Epithelial cell of esophagus (primary cell): Measurements from ENCODE around the gene RSRC1.
A peak's percentile ranks its signal among the peaks of the same experiment; 100 is the strongest.

Source experiments
- DNase-seq: peaks from one replicate; pipeline ENCODE4 v3.0.0; 2010; ENCODE audit warnings: low read depth
- H3K4me3 ChIP-seq: 2 replicates; pipeline ENCODE4 v1.5.1; 2011; ENCODE audit warnings: mild to moderate bottlenecking, low read length, control low read depth
- CTCF ChIP-seq: IDR thresholded peaks from 2 replicates; pipeline ENCODE4 v1.5.1; 2011; ENCODE audit warnings: low read depth, mild to moderate bottlenecking, low read length, control low read depth, inconsistent platforms; ENCODE audit not compliant: insufficient read depth; ENCODE audit errors: missing control alignments

The RSRC1 gene

GRCh38 chr3:158165141-158165655 is 55.3 kb downstream of the RSRC1 start:
- no peak for TF ChIP-seq CTCF
- H3K4me3 ChIP-seq, result no peak overlapping the region
- DNase-seq, result no peak

DNA sequence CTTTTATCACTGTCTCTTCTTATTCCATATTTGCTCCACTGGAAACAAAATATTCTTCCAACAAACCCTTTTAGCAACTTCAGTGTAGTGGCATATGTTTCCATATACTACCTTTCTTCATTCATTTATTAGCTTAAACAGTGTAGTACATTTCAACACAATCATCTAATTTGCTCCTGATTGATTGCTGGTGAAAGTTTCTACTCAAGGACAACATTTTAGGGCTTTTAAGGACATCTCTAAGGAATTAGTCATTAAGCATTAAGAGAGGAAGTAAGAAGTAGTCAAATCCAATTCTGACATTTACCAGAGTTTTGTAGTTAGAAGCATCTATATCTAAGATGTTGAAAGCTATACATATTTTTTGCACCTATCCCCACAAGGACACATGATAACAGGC is 55.8 kb downstream of the RSRC1 start:
- no peak overlapping the region for H3K4me3 ChIP-seq
- no peak for TF ChIP-seq CTCF
- DNase-seq, result no peak

GRCh38 chr3:158166223-158166622 is 56.3 kb downstream of the RSRC1 start:
- no peak for TF ChIP-seq CTCF

DNA sequence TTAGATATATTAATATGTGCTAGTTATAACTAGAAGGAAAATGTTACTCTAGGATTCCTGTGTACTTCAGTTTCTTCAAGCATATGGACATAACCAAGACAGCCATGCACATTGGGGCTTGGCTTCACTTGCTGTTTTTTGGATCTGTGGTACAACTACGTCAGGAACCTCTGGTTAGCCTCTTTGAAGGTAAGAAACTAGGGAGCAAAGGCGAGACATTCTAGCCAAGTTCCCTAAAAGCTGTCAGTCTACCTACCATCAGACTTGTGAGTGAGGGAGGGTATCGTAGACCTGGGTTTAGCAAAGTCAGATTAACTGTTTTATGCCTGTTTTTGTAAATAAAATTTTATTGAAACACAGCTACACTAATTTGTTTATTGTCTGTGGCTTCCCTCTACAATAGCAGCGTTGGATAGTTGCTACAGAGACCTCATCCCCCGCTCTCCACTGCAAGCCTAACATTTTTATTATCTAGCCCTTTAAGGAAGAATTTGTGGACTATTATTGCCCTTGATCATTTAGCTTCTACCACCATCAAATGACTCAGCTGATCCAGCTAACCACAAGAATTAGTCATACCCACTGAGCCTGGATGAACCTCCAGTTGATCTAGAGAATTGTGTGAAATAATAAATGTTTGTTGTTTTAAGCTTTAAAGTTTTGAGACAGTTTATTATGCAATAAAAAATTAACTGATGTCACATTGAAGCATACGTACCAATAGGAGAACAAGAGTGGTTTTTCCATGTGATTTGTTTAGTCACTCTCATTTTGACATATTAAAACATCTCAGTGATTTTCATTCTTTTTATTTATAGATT is 58.1 kb downstream of the RSRC1 start:
- DNase-seq, result peak; percentile 95
- TF ChIP-seq CTCF, result no peak
- H3K4me3 ChIP-seq, result no peak overlapping the region

More at GRCh38 chr3:158166223-158166622, 56.3 kb downstream of the RSRC1 start:
- H3K4me3 ChIP-seq, result no peak overlapping the region
- DNase-seq, result no peak

DNA sequence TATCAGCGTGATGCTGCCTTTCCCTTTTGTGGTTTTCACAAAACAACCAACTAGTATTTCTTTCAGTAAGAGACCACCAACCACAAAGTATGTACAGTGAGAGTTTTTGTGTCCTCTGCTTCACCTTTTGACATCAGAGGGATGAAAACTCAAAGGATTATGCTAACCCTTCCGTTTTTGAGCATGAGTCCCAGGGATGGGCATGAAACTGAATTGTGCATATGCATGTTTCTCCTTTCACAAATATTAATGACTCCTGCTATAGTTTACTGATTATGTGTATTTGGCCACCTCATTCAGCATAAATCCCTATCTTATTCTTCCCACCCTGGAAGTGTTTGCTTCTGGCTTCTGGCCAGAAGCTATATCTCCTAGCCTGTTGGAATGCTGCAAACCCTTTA is 59.2 kb downstream of the RSRC1 start:
- H3K4me3 ChIP-seq, result no peak overlapping the region
- no peak for DNase-seq
- no peak for TF ChIP-seq CTCF

DNA sequence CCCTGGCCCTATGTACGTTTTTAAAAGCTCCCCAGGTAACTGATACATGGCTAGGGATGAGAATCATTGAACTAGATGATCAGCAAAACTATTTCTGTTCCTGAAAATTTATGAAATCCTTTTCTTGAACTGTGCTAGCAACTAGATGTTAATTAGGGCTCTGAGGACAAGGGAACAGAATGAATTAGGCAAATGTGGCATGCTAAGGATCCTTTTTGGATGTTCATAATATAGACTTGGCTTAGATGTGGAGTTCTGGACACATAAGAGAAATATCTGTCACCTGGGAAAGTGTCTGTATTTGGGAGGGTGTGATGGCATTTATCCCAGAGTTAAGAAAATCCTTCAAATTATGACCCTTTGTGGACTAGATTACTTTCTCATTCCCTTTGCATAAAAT is 71.2 kb downstream of the RSRC1 start:
- no peak for DNase-seq
- H3K4me3 ChIP-seq, result no peak overlapping the region
- no peak for TF ChIP-seq CTCF

DNA sequence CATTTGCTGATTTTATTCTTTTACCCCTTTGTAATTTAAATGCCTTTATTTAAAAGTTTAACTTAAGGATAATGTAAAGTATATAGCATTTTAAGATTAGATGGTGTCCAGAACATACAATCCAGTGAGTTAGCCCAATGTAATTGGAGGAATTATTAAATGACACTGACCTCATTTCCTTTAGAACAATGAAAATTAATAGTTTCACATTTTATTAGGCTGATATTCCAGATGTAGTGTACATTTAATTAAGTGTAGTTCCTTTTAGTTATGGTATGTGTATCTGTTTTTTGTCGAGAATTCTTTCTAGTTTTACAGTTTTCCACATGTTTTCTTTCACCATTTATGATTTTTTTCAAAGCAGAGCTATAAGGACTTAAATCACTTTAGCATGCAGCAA is 75.8 kb downstream of the RSRC1 start:
- TF ChIP-seq CTCF, result no peak
- no peak overlapping the region for H3K4me3 ChIP-seq
- DNase-seq, result no peak
